GM23338 (cell line): ENCODE data around the gene ILKAP. TPM values are rescaled to one million over a fixed set of nuclear protein-coding genes. Genes with fewer than 3 reads are reported as not detected.

ENCODE experiments used
- ATAC-seq: fragments of 200-7000 bp; cut with Tn5 transposase; 3 replicates; pipeline ENCODE4 v1.9.1; 2020
- DNase-seq: peaks from one replicate; pipeline ENCODE4 v3.0.0-alpha.2; 2015; ENCODE audit warnings: low spot score
- H2AFZ ChIP-seq: fragments of 200-600 bp; sonication (generic); 2 replicates; pipeline ENCODE4 v1.8.0; 2016; ENCODE audit warnings: antibody characterized with exemption, mild to moderate bottlenecking, moderate library complexity
- H3F3A ChIP-seq: fragments of 200-600 bp; sonication (generic); replicated peaks from 2 replicates; pipeline ENCODE4 v1.8.0; 2017; ENCODE audit warnings: antibody characterized with exemption, mixed run types, low read depth
- H3K27ac ChIP-seq: fragments of 200-600 bp; sonication (generic); 2 replicates; pipeline ENCODE4 v1.6.1; 2016; ENCODE audit warnings: low read depth
- H3K27me3 ChIP-seq: fragments of 200-600 bp; sonication (generic); 2 replicates; pipeline ENCODE4 v1.8.0; 2016; ENCODE audit warnings: mild to moderate bottlenecking, mixed run types, moderate library complexity; ENCODE audit not compliant: insufficient read depth
- H3K36me3 ChIP-seq: fragments of 200-600 bp; sonication (generic); 2 replicates; pipeline ENCODE4 v1.8.0; 2016; ENCODE audit warnings: mild to moderate bottlenecking; ENCODE audit not compliant: insufficient read depth
- H3K4me1 ChIP-seq: fragments of 200-600 bp; sonication (generic); 2 replicates; pipeline ENCODE4 v1.8.0; 2016; ENCODE audit warnings: mild to moderate bottlenecking, moderate library complexity; ENCODE audit not compliant: insufficient read depth
- H3K4me2 ChIP-seq: fragments of 200-600 bp; sonication (generic); 2 replicates; pipeline ENCODE4 v1.7.1; 2017; ENCODE audit warnings: mixed run types
- H3K4me3 ChIP-seq: fragments of 200-600 bp; sonication (generic); 2 replicates; pipeline ENCODE4 v1.6.1; 2016; ENCODE audit warnings: mixed run types
- H3K79me2 ChIP-seq: fragments of 200-600 bp; sonication (generic); replicated peaks from 2 replicates; pipeline ENCODE4 v1.8.0; 2017; ENCODE audit warnings: mild to moderate bottlenecking; ENCODE audit not compliant: insufficient read depth
- H3K9me2 ChIP-seq: fragments of 200-600 bp; sonication (generic); 2 replicates; pipeline ENCODE4 v1.8.0; 2017; ENCODE audit not compliant: insufficient read depth
- H4K20me1 ChIP-seq: fragments of 200-600 bp; sonication (generic); replicated peaks from 2 replicates; pipeline ENCODE4 v1.8.0; 2017; ENCODE audit warnings: mild to moderate bottlenecking; ENCODE audit not compliant: insufficient read depth
- H3K27ac Mint-ChIP-seq: 2 replicates; pipeline ENCODE4 v1.8.0; 2020; ENCODE audit warnings: inconsistent platforms, mild to moderate bottlenecking, moderate library complexity, mixed read lengths
- H3K27me3 Mint-ChIP-seq: 3 replicates; pipeline ENCODE4 v1.8.0; 2022; ENCODE audit warnings: low read depth, mild to moderate bottlenecking, moderate library complexity, mixed read lengths, inconsistent platforms; ENCODE audit not compliant: insufficient read depth, poor library complexity
- H3K36me3 Mint-ChIP-seq: 3 replicates; pipeline ENCODE4 v1.8.0; 2021; ENCODE audit warnings: low read depth, mild to moderate bottlenecking, inconsistent platforms, moderate library complexity, mixed read lengths
- H3K4me1 Mint-ChIP-seq: 3 replicates; pipeline ENCODE4 v1.8.0; 2020; ENCODE audit warnings: mild to moderate bottlenecking, inconsistent platforms, mixed read lengths
- H3K4me3 Mint-ChIP-seq: 3 replicates; pipeline ENCODE4 v1.8.0; 2021; ENCODE audit warnings: moderate library complexity, mild to moderate bottlenecking, inconsistent platforms, mixed read lengths
- H3K9me3 Mint-ChIP-seq: 3 replicates; pipeline ENCODE4 v1.8.0; 2020; ENCODE audit warnings: moderate library complexity, mild to moderate bottlenecking, inconsistent platforms, mixed read lengths
- EZH2 ChIP-seq: fragments of 200-600 bp; sonication (generic); IDR thresholded peaks from one replicate; pipeline ENCODE4 v1.8.0; 2017; ENCODE audit warnings: antibody characterized with exemption, mild to moderate bottlenecking, low read depth; ENCODE audit not compliant: unreplicated experiment
- EZH2phosphoT487 ChIP-seq: fragments of 200-600 bp; sonication (generic); IDR thresholded peaks from one replicate; pipeline ENCODE4 v1.8.1; 2018; ENCODE audit warnings: antibody characterized with exemption; ENCODE audit not compliant: unreplicated experiment
- JUNB ChIP-seq: IDR thresholded peaks from one replicate; pipeline ENCODE4 v1.6.1; 2016; ENCODE audit warnings: antibody characterized with exemption; ENCODE audit not compliant: unreplicated experiment
- NANOG ChIP-seq: IDR thresholded peaks from 2 replicates; pipeline ENCODE4 v1.6.1; 2016; ENCODE audit warnings: antibody characterized with exemption, borderline replicate concordance
- POLR2AphosphoS5 ChIP-seq: IDR thresholded peaks from 2 replicates; pipeline ENCODE4 v1.6.1; 2016; ENCODE audit warnings: antibody characterized with exemption, low read depth
- REST ChIP-seq: IDR thresholded peaks from one replicate; pipeline ENCODE4 v1.6.1; 2018; ENCODE audit warnings: antibody characterized with exemption; ENCODE audit not compliant: unreplicated experiment
- ZNF114 ChIP-seq: fragments of 250-450 bp; sonication (Bioruptor Pico); IDR thresholded peaks from 2 replicates; pipeline ENCODE4 v1.5.0; 2020; ENCODE audit warnings: mild to moderate bottlenecking, moderate library complexity
- ZNF331 ChIP-seq: fragments of 250-450 bp; sonication (Bioruptor Pico); IDR thresholded peaks from 2 replicates; pipeline ENCODE4 v1.5.0; 2020; ENCODE audit warnings: low read depth, mild to moderate bottlenecking, moderate library complexity
- polyA plus RNA-seq: library from polyadenylated mRNA; unstranded; fragments of >200 nt; fragmentation: Nextera tagmentation; extraction: Ambion mirVana; gene quantifications from 2 replicates; pipeline ENCODE4 v1.2.1, GENCODE V29; 2016
- total RNA-seq: library from RNA; depleted of rRNA; stranded (reverse); fragments of >200 nt; shearing (Covaris generic); gene quantifications from 2 replicates; pipeline ENCODE4 v1.2.3, GENCODE V29; 2014
- TF ChIP-seq, protein P1 (sequence below), 2 experiments: fragments of 200-600 bp in 1 of 2; sonication (generic) in 1 of 2; conservative IDR thresholded peaks; 2 replicates each; pipeline versions ENCODE4 v1.5.1 to v1.6.1; 2016 to 2017; ENCODE audit warnings: antibody characterized with exemption in 2 of 2, low read depth in 2 of 2, mild to moderate bottlenecking in 2 of 2, moderate library complexity in 1 of 2

Gene ILKAP
- total and polyA plus RNA-seq, 2 experiments from 2014 or later: 17.0 to 35.9 TPM

GRCh38 chr2:238239543-238239862, 36.0 kb upstream of the ILKAP start:
- Mint-ChIP-seq H3K27ac (no peak overlapping the region), H3K9me3 (peaks cover 8% of the 10 kb centered on the region), H3K27me3 (peaks cover 43% of the 10 kb centered on the region), H3K36me3 (peaks cover 7% of the 10 kb centered on the region), H3K4me3 (peak overlapping the region; percentile 33; the same call in 1 of the 3 replicates), H3K4me1 (peaks cover 20% of the 10 kb centered on the region)
- H3K79me2 ChIP-seq: no peaks in the 10 kb centered on the region
- no peaks in the 10 kb centered on the region for H3K36me3 ChIP-seq
- H3K4me1 ChIP-seq: peaks cover 7% of the 10 kb centered on the region; the same call in 1 of the 2 replicates
- no peak overlapping the region for H3K27ac ChIP-seq
- peaks cover 64% of the 10 kb centered on the region for H3K27me3 ChIP-seq
- peak overlapping the region; percentile 74; the same call in 1 of the 2 replicates for H3K4me2 ChIP-seq
- H3F3A ChIP-seq: peaks cover 4% of the 10 kb centered on the region; the same call in 1 of the 2 replicates
- peak overlapping the region; percentile 64 for H3K4me3 ChIP-seq
- ATAC-seq (no peak), DNase-seq (peak; percentile 56)
- no peak for TF ChIP-seq ZNF114 (CRISPR knock-in tag)
- TF ChIP-seq EZH2: no peak
- no peak for TF ChIP-seq EZH2phosphoT487
- TF ChIP-seq POLR2AphosphoS5: no peak
- no peak for TF ChIP-seq ZNF331 (CRISPR knock-in tag)
- no peak for TF ChIP-seq JUNB
- TF ChIP-seq REST: no peak
- TF ChIP-seq, protein P1, sequence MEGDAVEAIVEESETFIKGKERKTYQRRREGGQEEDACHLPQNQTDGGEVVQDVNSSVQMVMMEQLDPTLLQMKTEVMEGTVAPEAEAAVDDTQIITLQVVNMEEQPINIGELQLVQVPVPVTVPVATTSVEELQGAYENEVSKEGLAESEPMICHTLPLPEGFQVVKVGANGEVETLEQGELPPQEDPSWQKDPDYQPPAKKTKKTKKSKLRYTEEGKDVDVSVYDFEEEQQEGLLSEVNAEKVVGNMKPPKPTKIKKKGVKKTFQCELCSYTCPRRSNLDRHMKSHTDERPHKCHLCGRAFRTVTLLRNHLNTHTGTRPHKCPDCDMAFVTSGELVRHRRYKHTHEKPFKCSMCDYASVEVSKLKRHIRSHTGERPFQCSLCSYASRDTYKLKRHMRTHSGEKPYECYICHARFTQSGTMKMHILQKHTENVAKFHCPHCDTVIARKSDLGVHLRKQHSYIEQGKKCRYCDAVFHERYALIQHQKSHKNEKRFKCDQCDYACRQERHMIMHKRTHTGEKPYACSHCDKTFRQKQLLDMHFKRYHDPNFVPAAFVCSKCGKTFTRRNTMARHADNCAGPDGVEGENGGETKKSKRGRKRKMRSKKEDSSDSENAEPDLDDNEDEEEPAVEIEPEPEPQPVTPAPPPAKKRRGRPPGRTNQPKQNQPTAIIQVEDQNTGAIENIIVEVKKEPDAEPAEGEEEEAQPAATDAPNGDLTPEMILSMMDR (conservative IDR thresholded peaks at IDR 0.05; ENCODE audit: low read depth in 2 of 2): no peak
- TF ChIP-seq NANOG: no peak
- H2AFZ ChIP-seq: no peak overlapping the region
- H4K20me1 ChIP-seq: peaks cover 6% of the 10 kb centered on the region; the same call in 1 of the 2 replicates
- H3K9me2 ChIP-seq: peaks cover 3% of the 10 kb centered on the region
